Esophagus muscularis mucosa (tissue), 4 donors: ENCODE measurements around the gene SS18L1. TPM values are rescaled to one million over a fixed set of nuclear protein-coding genes. Genes with fewer than 3 reads are reported as not detected.
A peak's percentile ranks its signal among the peaks of the same experiment; 100 is the strongest.

Experiments used
- DNase-seq: peaks from one replicate; pipeline ENCODE4 v3.0.0-alpha.2; 2017; ENCODE audit errors: extremely low spot score
- H3K27ac ChIP-seq, 4 donors: fragments of 200-600 bp; sonication (generic); replicated peaks in 1 of 4; 1 replicate in 3 of 4; 2 replicates in 1 of 4; pipeline ENCODE4 v1.5.1; 2016 to 2019; ENCODE audit warnings: mild to moderate bottlenecking in 1 of 4
- H3K27me3 ChIP-seq, 4 donors: fragments of 200-600 bp; sonication (generic); one replicate each; pipeline versions ENCODE4 v1.5.1 to v1.6.0; 2016 to 2019
- H3K36me3 ChIP-seq, 4 donors: fragments of 200-600 bp; sonication (generic); one replicate each; pipeline ENCODE4 v1.5.1; 2016 to 2019
- H3K4me1 ChIP-seq, 4 donors: fragments of 200-600 bp; sonication (generic); one replicate each; pipeline ENCODE4 v1.5.1; 2016 to 2019
- H3K4me3 ChIP-seq, 4 donors: fragments of 200-600 bp; sonication (generic); 1 replicate in 2 of 4; 2 replicates in 2 of 4; pipeline ENCODE4 v1.5.1; 2016 to 2019; ENCODE audit warnings: mild to moderate bottlenecking in 4 of 4, moderate library complexity in 1 of 4
- H3K9me3 ChIP-seq, 4 donors: fragments of 200-600 bp; sonication (generic); 1 replicate in 3 of 4; 2 replicates in 1 of 4; pipeline ENCODE4 v1.5.1; 2016 to 2019
- CTCF ChIP-seq, 3 experiments: fragments of 200-600 bp in 2 of 3; fragments of 450-650 bp in 1 of 3; sonication (generic) in 2 of 3; IDR thresholded peaks; one replicate each; pipeline ENCODE4 v1.5.1; 2017 to 2019; ENCODE audit warnings: antibody characterized with exemption in 3 of 3, mild to moderate bottlenecking in 2 of 3, moderate library complexity in 1 of 3
- EP300 ChIP-seq: sonication (generic); formaldehyde crosslinking; IDR thresholded peaks from one replicate; pipeline ENCODE4 v1.6.1; 2017; ENCODE audit warnings: antibody characterized with exemption
- POLR2A ChIP-seq: fragments of 450-650 bp; IDR thresholded peaks from one replicate; pipeline ENCODE4 v1.6.1; 2017; ENCODE audit warnings: antibody characterized with exemption, moderate library complexity, mild to moderate bottlenecking, low read depth
- POLR2AphosphoS5 ChIP-seq, 2 donors: sonication (generic); formaldehyde crosslinking; IDR thresholded peaks; one replicate each; pipeline ENCODE4 v1.6.1; 2017; ENCODE audit warnings: antibody characterized with exemption in 2 of 2
- whole genome bisulfite sequencing: methylation state at CpG from one replicate; pipeline ENCODE4 v1.1.5; 2018; 5-methylcytosine and 5-hydroxymethylcytosine counted together
- intact Hi-C: fragments of 100-400 bp; cut with DNase I; formaldehyde crosslinking; loops from one replicate; pipeline ENCODE4 v1.15.1; 2023
- total RNA-seq, 4 donors: library from RNA; depleted of rRNA; stranded (reverse); fragments of >200 nt; gene quantifications; one replicate each; pipeline versions ENCODE4 v1.1.0 to v1.2.1, GENCODE V29; 2016

Gene SS18L1
- total RNA-seq, 4 donors from 2014 or later: 9.1 to 13.3 (median 10.8) TPM

GRCh38 chr20:62129731-62130531, 13.6 kb upstream of the SS18L1 start:
- TF ChIP-seq POLR2A (no peak), EP300 (no peak), POLR2AphosphoS5 (IDR thresholded peaks at IDR 0.05) (no peak), CTCF (IDR thresholded peaks at IDR 0.05) (no peak)
- peaks cover 52 to 100% (median 99%) of the 10 kb centered on the region in 4 donors for H3K36me3 ChIP-seq
- H3K4me1 ChIP-seq: peaks cover 32 to 42% (median 32%) of the 10 kb centered on the region in 4 donors
- 89% methylated on average over 15 of the region's 20 CpGs for WGBS
- DNase-seq: no peak
- no peak overlapping the region for H3K4me3 ChIP-seq
- H3K9me3 ChIP-seq: no peaks in the 10 kb centered on the region
- intact Hi-C loops: no loop called here
- H3K27me3 ChIP-seq: no peaks in the 10 kb centered on the region
- no peak overlapping the region for H3K27ac ChIP-seq

GRCh38 chr20:62131560-62132320, 11.8 kb upstream of the SS18L1 start:
- TF ChIP-seq POLR2A (no peak), EP300 (no peak), CTCF (IDR thresholded peaks at IDR 0.05) (no peak), POLR2AphosphoS5 (IDR thresholded peaks at IDR 0.05) (no peak)
- WGBS: 91% methylated on average over 23 of the region's 25 CpGs
- intact Hi-C loops: no loop called here
- no peak for DNase-seq
- H3K36me3 ChIP-seq: peaks cover 41 to 100% (median 98%) of the 10 kb centered on the region in 4 donors
- H3K27me3 ChIP-seq: no peaks in the 10 kb centered on the region
- H3K9me3 ChIP-seq: no peaks in the 10 kb centered on the region
- H3K27ac ChIP-seq: peak overlapping the region in 3 of 4 donors; percentile 20 to 64 (median 54)
- H3K4me3 ChIP-seq: no peak overlapping the region
- peaks cover 34 to 48% (median 37%) of the 10 kb centered on the region in 4 donors for H3K4me1 ChIP-seq

- Histone ChIP-seq H3K27me3 (no peaks in the 10 kb centered on the region), H3K27ac (peak overlapping the region; percentile 54 to 69 (median 59)), H3K36me3 (peaks cover 47 to 100% (median 97%) of the 10 kb centered on the region in 4 donors), H3K4me3 (no peak overlapping the region), H3K4me1 (peaks cover 34 to 45% (median 39%) of the 10 kb centered on the region in 4 donors), H3K9me3 (no peaks in the 10 kb centered on the region)
- 64% methylated on average over 7 of the region's 7 CpGs for WGBS
- TF ChIP-seq POLR2A: no peak
- no peak for TF ChIP-seq POLR2AphosphoS5 (IDR thresholded peaks at IDR 0.05)
- TF ChIP-seq CTCF (IDR thresholded peaks at IDR 0.05): no peak
- TF ChIP-seq EP300: no peak
- intact Hi-C loops: no loop called here
- no peak for DNase-seq
These were observed 11.1 kb upstream of the SS18L1 start for GRCh38 chr20:62132421-62132820.

GRCh38 chr20:62133051-62133845, 10.3 kb upstream of the SS18L1 start:
- WGBS: 85% methylated on average over 5 of the region's 29 CpGs
- TF ChIP-seq CTCF (IDR thresholded peaks at IDR 0.05) (no peak), POLR2A (no peak), POLR2AphosphoS5 (IDR thresholded peaks at IDR 0.05) (no peak), EP300 (no peak)
- Histone ChIP-seq H3K9me3 (no peaks in the 10 kb centered on the region), H3K27ac (peak overlapping the region; percentile 54 to 69 (median 59)), H3K36me3 (peaks cover 51 to 100% (median 97%) of the 10 kb centered on the region in 4 donors), H3K4me3 (no peak overlapping the region), H3K27me3 (no peaks in the 10 kb centered on the region), H3K4me1 (peaks cover 34 to 46% (median 38%) of the 10 kb centered on the region in 4 donors)
- intact Hi-C loops: no loop called here
- DNase-seq: no peak
